IgD-negative memory B cell (primary cell): ENCODE measurements around the gene IRF2BP1. TPM values are rescaled to one million over a fixed set of nuclear protein-coding genes. Genes with fewer than 3 reads are reported as not detected.

Experiments used
- H3K27ac Mint-ChIP-seq, 3 donors: one replicate each; pipeline ENCODE4 v1.8.0; 2020 to 2022; ENCODE audit warnings: mild to moderate bottlenecking in 3 of 3, mixed read lengths in 3 of 3, moderate library complexity in 1 of 3
- H3K27me3 Mint-ChIP-seq: one replicate; pipeline ENCODE4 v1.8.0; 2021; ENCODE audit warnings: mixed read lengths
- H3K36me3 Mint-ChIP-seq: one replicate; pipeline ENCODE4 v1.8.0; 2020; ENCODE audit warnings: mild to moderate bottlenecking, mixed read lengths
- H3K4me1 Mint-ChIP-seq, 3 donors: one replicate each; pipeline ENCODE4 v1.8.0; 2020 to 2022; ENCODE audit warnings: mixed read lengths in 3 of 3, mild to moderate bottlenecking in 1 of 3
- H3K4me3 Mint-ChIP-seq, 4 donors: one replicate each; pipeline ENCODE4 v1.8.0; 2020 to 2022; ENCODE audit warnings: mild to moderate bottlenecking in 4 of 4, mixed read lengths in 4 of 4, moderate library complexity in 3 of 4
- H3K9me3 Mint-ChIP-seq, 3 donors: one replicate each; pipeline ENCODE4 v1.8.0; 2020 to 2021; ENCODE audit warnings: mixed read lengths in 3 of 3, mild to moderate bottlenecking in 1 of 3
- polyA plus RNA-seq: library from polyadenylated mRNA; unstranded; fragments of 300-500 nt; fragmentation: Illumina TruSeq; gene quantifications from one replicate; pipeline ENCODE4 v1.2.3, GENCODE V29; 2021

The IRF2BP1 gene
- polyA plus RNA-seq, 1 donor from 2014 or later: 10.0 TPM

GRCh38 chr19:45864629-45865082 is 21.3 kb downstream of the IRF2BP1 start:
- Mint-ChIP-seq H3K27me3 (peaks cover 16% of the 10 kb centered on the region), H3K4me1 (peaks cover 14 to 20% (median 14%) of the 10 kb centered on the region in 3 donors)

GRCh38 chr19:45863840-45864628 is 21.9 kb downstream of the IRF2BP1 start, which contains the start of gene FOXA3:
FOXA3 (plus strand) TSS chr19:45864326; CDS start chr19:45864457, 131 bp downstream.
- H3K9me3 Mint-ChIP-seq: peaks cover 0 to 2% (median 0%) of the 10 kb centered on the region in 3 donors
- peaks cover 16% of the 10 kb centered on the region for H3K27me3 Mint-ChIP-seq
- peak within 1 kb of the TSS; percentile 79 to 98 (median 80) for H3K27ac Mint-ChIP-seq
- H3K36me3 Mint-ChIP-seq: peaks cover 2% of the 10 kb centered on the region
- H3K4me3 Mint-ChIP-seq: peak within 1 kb of the TSS; percentile 89 to 99 (median 94)
- peaks cover 14 to 22% (median 14%) of the 10 kb centered on the region in 3 donors for H3K4me1 Mint-ChIP-seq

More at GRCh38 chr19:45864629-45865082, 21.3 kb downstream of the IRF2BP1 start:
- Mint-ChIP-seq H3K9me3 (peaks cover 0 to 2% (median 0%) of the 10 kb centered on the region in 3 donors), H3K4me3 (peak overlapping the region in 3 of 4 donors; percentile 48 to 84 (median 58)), H3K36me3 (peaks cover 2% of the 10 kb centered on the region), H3K27ac (no peak overlapping the region)

- H3K4me3 Mint-ChIP-seq: peak overlapping the region; percentile 89 to 99 (median 94)
- H3K4me1 Mint-ChIP-seq: peaks cover 14 to 22% (median 14%) of the 10 kb centered on the region in 3 donors
- H3K36me3 Mint-ChIP-seq: peaks cover 2% of the 10 kb centered on the region
- H3K27me3 Mint-ChIP-seq: peaks cover 16% of the 10 kb centered on the region
- peaks cover 0 to 2% (median 0%) of the 10 kb centered on the region in 3 donors for H3K9me3 Mint-ChIP-seq
- H3K27ac Mint-ChIP-seq: peak overlapping the region; percentile 79 to 98 (median 80)
Measured at GRCh38 chr19:45863335-45863839, 22.6 kb downstream of the IRF2BP1 start.

- peak within 1 kb of the TSS; percentile 89 to 99 (median 94) for H3K4me3 Mint-ChIP-seq
- H3K4me1 Mint-ChIP-seq: peaks cover 18 to 22% (median 18%) of the 10 kb centered on the region in 3 donors
- H3K27ac Mint-ChIP-seq: peak within 1 kb of the TSS; percentile 79 to 98 (median 80)
- H3K36me3 Mint-ChIP-seq: no peaks in the 10 kb centered on the region
- H3K27me3 Mint-ChIP-seq: peaks cover 16% of the 10 kb centered on the region
- peaks cover 0 to 2% (median 0%) of the 10 kb centered on the region in 3 donors for H3K9me3 Mint-ChIP-seq
Measured at GRCh38 chr19:45862564-45863334, 23.2 kb downstream of the IRF2BP1 start, which contains the start of gene SYMPK. SYMPK (minus strand) TSS chr19:45863147; CDS start chr19:45854495, 8,652 bp downstream.

GRCh38 chr19:45862271-45862563 is 23.7 kb downstream of the IRF2BP1 start:
- Mint-ChIP-seq H3K27ac (peak overlapping the region; percentile 79 to 98 (median 80)), H3K36me3 (no peaks in the 10 kb centered on the region), H3K4me1 (peaks cover 18 to 22% (median 18%) of the 10 kb centered on the region in 3 donors), H3K9me3 (peaks cover 0 to 2% (median 0%) of the 10 kb centered on the region in 3 donors), H3K4me3 (peak overlapping the region; percentile 89 to 99 (median 94)), H3K27me3 (peaks cover 16% of the 10 kb centered on the region)

GRCh38 chr19:45860359-45861259 is 25.3 kb downstream of the IRF2BP1 start:
- Mint-ChIP-seq H3K4me3 (peak overlapping the region; percentile 89 to 99 (median 94)), H3K9me3 (peaks cover 0 to 2% (median 0%) of the 10 kb centered on the region in 3 donors), H3K4me1 (peaks cover 18 to 22% (median 22%) of the 10 kb centered on the region in 3 donors), H3K27ac (peak overlapping the region; percentile 79 to 98 (median 80)), H3K36me3 (peaks cover under 1% of the 10 kb centered on the region), H3K27me3 (peaks cover 16% of the 10 kb centered on the region)

- Mint-ChIP-seq H3K36me3 (peaks cover 8% of the 10 kb centered on the region), H3K4me3 (no peak overlapping the region), H3K27ac (peak overlapping the region in 2 of 3 donors; percentile 23 to 74), H3K9me3 (no peaks in the 10 kb centered on the region), H3K27me3 (no peaks in the 10 kb centered on the region), H3K4me1 (peaks cover 0 to 8% (median 6%) of the 10 kb centered on the region in 3 donors)
Measured at GRCh38 chr19:45854167-45854778, 31.7 kb downstream of the IRF2BP1 start.

GRCh38 chr19:45852983-45853382 is 33.0 kb downstream of the IRF2BP1 start:
- Mint-ChIP-seq H3K27ac (no peak overlapping the region), H3K4me3 (no peak overlapping the region), H3K9me3 (no peaks in the 10 kb centered on the region), H3K36me3 (peaks cover 8% of the 10 kb centered on the region), H3K4me1 (peaks cover 0 to 4% (median 2%) of the 10 kb centered on the region in 3 donors), H3K27me3 (no peaks in the 10 kb centered on the region)

- peaks cover 0 to 4% (median 1%) of the 10 kb centered on the region in 3 donors for H3K4me1 Mint-ChIP-seq
- no peaks in the 10 kb centered on the region for H3K9me3 Mint-ChIP-seq
- no peak overlapping the region for H3K27ac Mint-ChIP-seq
- H3K4me3 Mint-ChIP-seq: no peak overlapping the region
- no peaks in the 10 kb centered on the region for H3K27me3 Mint-ChIP-seq
- H3K36me3 Mint-ChIP-seq: peaks cover 8% of the 10 kb centered on the region
Measured at GRCh38 chr19:45852145-45852750, 33.7 kb downstream of the IRF2BP1 start.

- Mint-ChIP-seq H3K36me3 (peaks cover 10% of the 10 kb centered on the region), H3K9me3 (no peaks in the 10 kb centered on the region)
Measured at GRCh38 chr19:45848922-45849321, 37.0 kb downstream of the IRF2BP1 start.

GRCh38 chr19:45847663-45848062 is 38.3 kb downstream of the IRF2BP1 start:
- no peaks in the 10 kb centered on the region for H3K9me3 Mint-ChIP-seq
- peaks cover 10% of the 10 kb centered on the region for H3K36me3 Mint-ChIP-seq
- H3K27ac Mint-ChIP-seq: no peak overlapping the region
- no peaks in the 10 kb centered on the region for H3K27me3 Mint-ChIP-seq
- H3K4me1 Mint-ChIP-seq: peaks cover 0 to 2% (median 0%) of the 10 kb centered on the region in 3 donors
- no peak overlapping the region for H3K4me3 Mint-ChIP-seq

More at GRCh38 chr19:45848922-45849321, 37.0 kb downstream of the IRF2BP1 start:
- Mint-ChIP-seq H3K4me1 (peaks cover 0 to 2% (median 0%) of the 10 kb centered on the region in 3 donors), H3K27ac (no peak overlapping the region), H3K27me3 (no peaks in the 10 kb centered on the region), H3K4me3 (no peak overlapping the region)

- Mint-ChIP-seq H3K4me3 (no peak overlapping the region), H3K4me1 (peaks cover 0 to 2% (median 2%) of the 10 kb centered on the region in 3 donors), H3K27ac (no peak overlapping the region), H3K36me3 (peaks cover 16% of the 10 kb centered on the region), H3K9me3 (no peaks in the 10 kb centered on the region), H3K27me3 (no peaks in the 10 kb centered on the region)
Measured at GRCh38 chr19:45842198-45842597, 43.7 kb downstream of the IRF2BP1 start.

- no peaks in the 10 kb centered on the region for H3K9me3 Mint-ChIP-seq
- peaks cover 8% of the 10 kb centered on the region for H3K36me3 Mint-ChIP-seq
- H3K4me1 Mint-ChIP-seq: no peaks in the 10 kb centered on the region
- H3K27ac Mint-ChIP-seq: no peak overlapping the region
- H3K4me3 Mint-ChIP-seq: no peak overlapping the region
- H3K27me3 Mint-ChIP-seq: no peaks in the 10 kb centered on the region
Measured at GRCh38 chr19:45834970-45835369, 51.0 kb downstream of the IRF2BP1 start.
